Transverse colon (tissue), 4 donors: ENCODE results near the gene INPP5B. TPM values are rescaled to one million over a fixed set of nuclear protein-coding genes. Genes with fewer than 3 reads are reported as not detected.

Experiments
- DNase-seq: peaks from one replicate; pipeline ENCODE4 v3.0.0-alpha.2; 2019
- H3K27ac ChIP-seq, 4 donors: fragments of 200-600 bp; sonication (generic); 2 replicates each; pipeline ENCODE4 v1.5.1; 2016 to 2018; ENCODE audit warnings: inconsistent platforms in 4 of 4
- H3K27me3 ChIP-seq: fragments of 200-600 bp; sonication (generic); 2 replicates; pipeline ENCODE4 v1.5.1; 2017; ENCODE audit warnings: inconsistent platforms
- H3K36me3 ChIP-seq, 4 donors: fragments of 200-600 bp; sonication (generic); 2 replicates each; pipeline ENCODE4 v1.5.1; 2017 to 2019; ENCODE audit warnings: inconsistent platforms in 4 of 4
- H3K4me1 ChIP-seq, 4 donors: fragments of 200-600 bp; sonication (generic); 2 replicates each; pipeline ENCODE4 v1.5.1; 2017 to 2020; ENCODE audit warnings: inconsistent platforms in 4 of 4
- H3K4me3 ChIP-seq, 4 donors: fragments of 200-600 bp; sonication (generic); 1 replicate in 1 of 4; 2 replicates in 3 of 4; pipeline versions ENCODE4 v1.5.1 to v1.6.1; 2017 to 2019; ENCODE audit warnings: inconsistent platforms in 4 of 4
- H3K9me3 ChIP-seq, 2 donors: fragments of 200-600 bp; sonication (generic); 2 replicates each; pipeline ENCODE4 v1.5.1; 2017 to 2019; ENCODE audit warnings: inconsistent platforms in 2 of 2
- EP300 ChIP-seq: sonication (generic); formaldehyde crosslinking; IDR thresholded peaks from one replicate; pipeline ENCODE4 v1.6.1; 2017; ENCODE audit warnings: antibody characterized with exemption, low read depth
- POLR2A ChIP-seq: fragments of 450-650 bp; IDR thresholded peaks from one replicate; pipeline ENCODE4 v1.6.1; 2016; ENCODE audit warnings: antibody characterized with exemption, mild to moderate bottlenecking, moderate library complexity
- POLR2AphosphoS5 ChIP-seq, 3 donors: sonication (generic); formaldehyde crosslinking; IDR thresholded peaks; one replicate each; pipeline ENCODE4 v1.6.1; 2016; ENCODE audit warnings: antibody characterized with exemption in 3 of 3
- WGBS, 2 donors: methylation state at CpG; one replicate each; pipeline ENCODE4 v1.1.5; 2018; ENCODE audit warnings: low coverage in 1 of 2; 5-methylcytosine and 5-hydroxymethylcytosine counted together
- in situ Hi-C, 4 donors: fragments of 200-750 bp; cut with MboI; loops; one replicate each; pipeline versions ENCODE4 v1.15.0 to v1.15.1; 2017; ENCODE audit warnings: low sequenced_read_pairs in 3 of 4, low pct_ligation_motif_present in 1 of 4, low pct_unique_long_range_greater_than_20kb in 1 of 4
- intact Hi-C: fragments of 100-400 bp; cut with DNase I; formaldehyde crosslinking; loops from one replicate; pipeline ENCODE4 v1.15.1; 2023; ENCODE audit warnings: low total_unique reads
- total RNA-seq, 4 donors: library from RNA; depleted of rRNA; stranded (reverse); fragments of >200 nt; gene quantifications; one replicate each; pipeline ENCODE4 v1.1.0, GENCODE V29; 2016
- TF ChIP-seq, protein P1 (sequence below), 5 experiments: fragments of 200-600 bp in 3 of 5; fragments of 450-650 bp in 2 of 5; sonication (generic) in 3 of 5; IDR thresholded peaks; 1 replicate in 2 of 5; 2 replicates in 3 of 5; pipeline ENCODE4 v1.5.1; 2016 to 2017; ENCODE audit warnings: antibody characterized with exemption in 5 of 5, inconsistent platforms in 3 of 5, mild to moderate bottlenecking in 2 of 5, moderate library complexity in 1 of 5

Gene INPP5B
- total RNA-seq, 4 donors from 2014 or later: 32.6 to 43.6 (median 39.1) TPM

DNA sequence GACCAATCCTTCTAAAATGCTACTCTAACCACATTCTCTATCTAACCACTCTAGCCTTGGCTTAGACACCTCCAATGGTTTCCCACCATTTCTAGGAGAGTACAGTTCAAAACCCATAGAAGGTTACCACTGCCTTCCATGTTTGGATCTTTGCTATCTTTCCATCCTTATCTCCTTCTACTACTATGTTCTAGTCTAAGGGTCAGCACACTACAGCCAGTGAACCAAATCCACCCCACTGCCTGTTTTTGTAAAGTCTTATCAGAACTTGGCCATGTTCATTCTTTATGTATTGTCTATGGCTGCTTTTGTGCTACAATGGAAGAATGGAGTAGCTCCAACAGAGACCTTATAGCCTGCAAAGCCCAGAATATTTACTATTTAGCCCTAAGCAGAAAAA, 93.7 kb downstream of the INPP5B start:
- in situ Hi-C loops: loop anchor here in 1 of 4 donors (10.0 kb wide), 1 partner anchor 258 kb away; the partner anchor contains the start of gene GNL2

DNA sequence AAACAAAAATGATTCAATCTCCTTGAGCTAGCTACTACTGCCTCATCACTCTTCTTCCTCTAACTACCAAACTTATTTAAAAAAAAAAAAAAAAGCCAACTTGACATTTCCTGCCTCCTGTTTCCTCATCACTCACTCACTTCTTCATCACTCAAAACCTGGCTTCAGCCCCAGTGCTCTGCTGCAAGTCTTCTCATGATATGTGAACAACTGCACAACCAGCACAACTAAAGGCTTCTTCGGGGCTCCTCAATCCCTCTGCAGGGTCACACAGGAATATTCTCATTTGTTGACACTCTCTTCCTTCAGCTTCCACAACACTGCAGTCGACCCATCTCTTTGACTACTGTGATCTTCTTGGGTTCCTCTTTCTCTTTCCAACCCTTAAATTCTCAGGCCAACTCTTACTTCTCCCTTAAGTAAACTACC, 95.1 kb downstream of the INPP5B start:
- intact Hi-C loops: no loop called here
- no peaks in the 10 kb centered on the region for H3K27me3 ChIP-seq
- H3K9me3 ChIP-seq: no peaks in the 10 kb centered on the region
- no peak overlapping the region for H3K4me3 ChIP-seq
- no peak overlapping the region for H3K27ac ChIP-seq
- 44 to 63% methylated on average over 2 of the region's 2 CpGs for WGBS, 2 donors
- no peaks in the 10 kb centered on the region for H3K36me3 ChIP-seq
- in situ Hi-C loops: loop anchor here in 1 of 4 donors (10.0 kb wide), 1 partner anchor 257 kb away; the partner anchor contains the start of gene GNL2
- TF ChIP-seq, protein P1, sequence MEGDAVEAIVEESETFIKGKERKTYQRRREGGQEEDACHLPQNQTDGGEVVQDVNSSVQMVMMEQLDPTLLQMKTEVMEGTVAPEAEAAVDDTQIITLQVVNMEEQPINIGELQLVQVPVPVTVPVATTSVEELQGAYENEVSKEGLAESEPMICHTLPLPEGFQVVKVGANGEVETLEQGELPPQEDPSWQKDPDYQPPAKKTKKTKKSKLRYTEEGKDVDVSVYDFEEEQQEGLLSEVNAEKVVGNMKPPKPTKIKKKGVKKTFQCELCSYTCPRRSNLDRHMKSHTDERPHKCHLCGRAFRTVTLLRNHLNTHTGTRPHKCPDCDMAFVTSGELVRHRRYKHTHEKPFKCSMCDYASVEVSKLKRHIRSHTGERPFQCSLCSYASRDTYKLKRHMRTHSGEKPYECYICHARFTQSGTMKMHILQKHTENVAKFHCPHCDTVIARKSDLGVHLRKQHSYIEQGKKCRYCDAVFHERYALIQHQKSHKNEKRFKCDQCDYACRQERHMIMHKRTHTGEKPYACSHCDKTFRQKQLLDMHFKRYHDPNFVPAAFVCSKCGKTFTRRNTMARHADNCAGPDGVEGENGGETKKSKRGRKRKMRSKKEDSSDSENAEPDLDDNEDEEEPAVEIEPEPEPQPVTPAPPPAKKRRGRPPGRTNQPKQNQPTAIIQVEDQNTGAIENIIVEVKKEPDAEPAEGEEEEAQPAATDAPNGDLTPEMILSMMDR (IDR thresholded peaks at IDR 0.05): no peak
- TF ChIP-seq POLR2A (no peak), POLR2AphosphoS5 (IDR thresholded peaks at IDR 0.05) (no peak), EP300 (no peak)
- no peak for DNase-seq
- H3K4me1 ChIP-seq: peaks cover under 1 to 70% (median 10%) of the 10 kb centered on the region in 4 donors

More for the DNA sequence above, 93.7 kb downstream of the INPP5B start:
- Histone ChIP-seq H3K9me3 (no peaks in the 10 kb centered on the region), H3K4me3 (no peak overlapping the region), H3K27me3 (no peaks in the 10 kb centered on the region), H3K4me1 (peaks cover 0 to 72% (median 12%) of the 10 kb centered on the region in 4 donors), H3K36me3 (no peaks in the 10 kb centered on the region), H3K27ac (no peak overlapping the region)
- TF ChIP-seq POLR2A (no peak), POLR2AphosphoS5 (IDR thresholded peaks at IDR 0.05) (no peak), EP300 (no peak)
- TF ChIP-seq, protein P1 (IDR thresholded peaks at IDR 0.05): no peak
- intact Hi-C loops: no loop called here
- no peak for DNase-seq

DNA sequence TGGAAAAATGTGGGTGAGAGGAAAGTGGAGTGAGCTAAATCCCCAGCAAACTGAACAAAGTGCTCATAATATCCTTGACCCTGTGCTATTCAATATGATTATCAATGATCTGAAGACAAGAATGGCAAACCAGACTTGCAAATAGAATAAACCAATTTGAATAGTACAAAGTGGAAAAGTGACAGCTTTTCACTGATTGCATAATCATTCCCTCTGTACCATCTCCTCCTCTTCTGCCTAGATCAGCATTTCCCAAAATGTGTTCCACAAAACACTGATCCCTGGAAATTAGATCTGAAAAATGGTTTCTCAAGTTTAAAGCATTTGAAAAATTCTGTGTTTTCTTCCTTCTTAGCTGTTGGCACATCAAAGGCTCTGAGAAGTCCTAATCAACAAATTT, 95.6 kb downstream of the INPP5B start:
- TF ChIP-seq POLR2AphosphoS5 (IDR thresholded peaks at IDR 0.05) (no peak), POLR2A (no peak), EP300 (no peak)
- TF ChIP-seq, protein P1 (IDR thresholded peaks at IDR 0.05): no peak
- Histone ChIP-seq H3K36me3 (no peaks in the 10 kb centered on the region), H3K4me1 (peaks cover under 1 to 70% (median 14%) of the 10 kb centered on the region in 4 donors), H3K9me3 (no peaks in the 10 kb centered on the region), H3K27ac (no peak overlapping the region), H3K27me3 (no peaks in the 10 kb centered on the region), H3K4me3 (no peak overlapping the region)
- DNase-seq: no peak
- intact Hi-C loops: no loop called here
- in situ Hi-C loops: loop anchor here in 1 of 4 donors (10.0 kb wide), 1 partner anchor 256 kb away; the partner anchor contains the start of gene GNL2

DNA sequence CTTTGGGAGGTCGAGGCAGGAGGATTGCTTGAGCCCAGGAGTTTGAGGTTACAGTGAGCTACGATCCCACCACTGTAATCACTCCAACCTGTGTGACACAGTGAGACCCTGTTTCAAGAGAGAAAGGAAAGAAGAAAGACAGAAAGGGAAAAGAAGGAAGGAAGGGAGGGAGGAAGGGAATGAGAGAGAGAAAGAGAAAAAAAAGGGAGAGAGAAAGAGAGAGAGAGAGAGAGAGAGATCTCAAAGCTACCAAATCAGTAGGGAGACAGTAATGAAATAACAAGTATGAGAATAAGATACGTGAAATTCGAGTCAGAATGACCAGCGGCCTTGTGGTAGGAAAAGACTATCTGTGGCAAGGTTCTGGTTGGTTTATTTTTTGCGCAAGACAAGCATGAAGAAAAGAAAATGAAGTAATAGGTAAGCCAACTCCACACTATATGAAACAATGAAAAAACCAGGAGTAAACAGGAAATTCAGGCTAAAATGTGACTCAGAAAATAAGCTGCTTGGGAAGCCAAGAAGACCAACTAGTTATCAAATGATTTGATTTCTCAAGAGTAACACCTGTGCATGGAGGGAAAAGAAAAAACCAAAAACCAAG, 96.4 kb downstream of the INPP5B start:
- no peak for TF ChIP-seq EP300
- TF ChIP-seq POLR2A: no peak
- no peak for TF ChIP-seq POLR2AphosphoS5 (IDR thresholded peaks at IDR 0.05)
- TF ChIP-seq, protein P1 (IDR thresholded peaks at IDR 0.05): no peak
- in situ Hi-C loops (loop anchor here in 1 of 4 donors (10.0 kb wide), 1 partner anchor 256 kb away; the partner anchor contains the start of gene GNL2), intact Hi-C loops (no loop called here)
- Histone ChIP-seq H3K36me3 (no peaks in the 10 kb centered on the region), H3K27ac (no peak overlapping the region), H3K27me3 (no peaks in the 10 kb centered on the region), H3K4me3 (no peak overlapping the region), H3K4me1 (peaks cover 3 to 70% (median 16%) of the 10 kb centered on the region in 4 donors), H3K9me3 (no peaks in the 10 kb centered on the region)
- 77 to 91% methylated on average over 6 of the region's 6 CpGs for WGBS, 2 donors
- DNase-seq: no peak
